ENCODE data around the gene KRT17. TPM values are rescaled to one million over a fixed set of nuclear protein-coding genes. Genes with fewer than 3 reads are reported as not detected.

KRT17 gene
- total and polyA plus RNA-seq, 4 donors, result 3.8 to 126 (median 19.3) TPM

GRCh38 chr17:41655611-41656111 is 31.3 kb upstream of the KRT17 start:
- WGBS, 2 donors, result 38% methylated on average over 18 of the region's 18 CpGs
- Histone ChIP-seq H3K36me3 (ENCODE audit: control insufficient read depth in 1 of 2, insufficient read depth in 2 of 2, low read length in 1 of 2) (no peaks in the 10 kb centered on the region), H3K27me3 (ENCODE audit: control insufficient read depth in 1 of 2, insufficient read depth in 2 of 2, low read length in 1 of 2) (no peaks in the 10 kb centered on the region), H3K4me3 (ENCODE audit: low read length in 2 of 2) (no peak overlapping the region), H3K27ac (ENCODE audit: low read depth in 1 of 2, low read length in 2 of 2) (no peak overlapping the region), H3K9me3 (ENCODE audit: control insufficient read depth, low read length) (no peaks in the 10 kb centered on the region), H3K4me1 (ENCODE audit: control insufficient read depth in 1 of 2, insufficient read depth in 2 of 2, low read length in 2 of 2) (no peaks in the 10 kb centered on the region)
- no peak for ATAC-seq (ENCODE audit: low FRiP score)
- DNase-seq, result no peak
- intact Hi-C loops (cut with DNase I), result no loop called here

DNA sequence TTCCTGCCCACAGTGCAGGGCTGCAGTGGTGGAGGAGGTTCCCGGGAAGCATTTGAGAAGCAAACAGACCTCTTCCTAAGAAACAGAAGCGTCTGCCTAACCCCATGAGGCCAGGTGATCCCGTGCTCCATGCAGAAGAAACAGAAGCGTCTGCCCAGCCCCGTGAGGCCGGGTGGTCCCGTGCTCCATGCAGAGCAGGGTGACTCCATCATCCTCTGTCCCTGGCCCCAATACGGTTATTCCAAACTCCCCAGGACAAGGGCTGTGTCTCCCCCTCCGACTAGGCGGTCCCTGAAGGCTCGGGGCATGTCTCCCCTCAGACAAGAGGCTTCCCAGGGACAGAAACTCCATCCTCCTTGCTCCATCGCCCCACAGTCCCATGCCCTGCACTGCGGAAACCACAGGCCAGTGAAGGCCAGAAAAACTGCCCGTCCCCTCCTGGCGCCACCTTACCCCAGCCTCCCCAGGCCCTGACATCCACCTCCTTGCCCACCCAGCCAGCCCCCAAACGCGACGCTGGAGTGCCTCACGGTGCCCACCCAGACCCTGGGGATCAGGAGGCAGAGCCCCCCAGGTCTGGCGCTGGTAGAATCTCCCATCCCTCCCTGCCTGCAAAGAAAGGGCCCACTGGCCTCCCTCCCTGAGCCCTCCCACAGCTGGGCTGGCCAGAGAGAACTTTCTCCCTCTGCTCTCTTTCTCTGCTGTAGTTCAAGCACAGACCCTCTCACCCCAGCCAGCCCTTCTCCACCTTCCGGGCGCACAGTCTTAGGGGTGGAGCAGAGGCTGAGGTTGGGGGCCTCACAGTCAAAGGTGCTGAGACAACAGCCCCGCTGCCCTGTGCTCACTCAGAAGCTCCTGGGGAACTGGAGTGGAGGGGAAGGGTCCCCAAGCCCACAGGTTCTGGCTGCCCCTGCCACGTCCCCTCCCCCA is 30.6 kb upstream of the KRT17 start:
- Histone ChIP-seq H3K9me3 (ENCODE audit: control insufficient read depth, low read length) (no peaks in the 10 kb centered on the region), H3K36me3 (ENCODE audit: control insufficient read depth in 1 of 2, insufficient read depth in 2 of 2, low read length in 1 of 2) (no peaks in the 10 kb centered on the region), H3K4me1 (ENCODE audit: control insufficient read depth in 1 of 2, insufficient read depth in 2 of 2, low read length in 2 of 2) (no peaks in the 10 kb centered on the region), H3K27ac (ENCODE audit: low read depth in 1 of 2, low read length in 2 of 2) (no peak overlapping the region), H3K27me3 (ENCODE audit: control insufficient read depth in 1 of 2, insufficient read depth in 2 of 2, low read length in 1 of 2) (no peaks in the 10 kb centered on the region), H3K4me3 (ENCODE audit: low read length in 2 of 2) (no peak overlapping the region)
- intact Hi-C loops (cut with DNase I), result no loop called here
- DNase-seq (no peak), ATAC-seq (ENCODE audit: low FRiP score) (no peak)
- WGBS, 2 donors, result 83 to 85% methylated on average over 24 of the region's 24 CpGs

DNA sequence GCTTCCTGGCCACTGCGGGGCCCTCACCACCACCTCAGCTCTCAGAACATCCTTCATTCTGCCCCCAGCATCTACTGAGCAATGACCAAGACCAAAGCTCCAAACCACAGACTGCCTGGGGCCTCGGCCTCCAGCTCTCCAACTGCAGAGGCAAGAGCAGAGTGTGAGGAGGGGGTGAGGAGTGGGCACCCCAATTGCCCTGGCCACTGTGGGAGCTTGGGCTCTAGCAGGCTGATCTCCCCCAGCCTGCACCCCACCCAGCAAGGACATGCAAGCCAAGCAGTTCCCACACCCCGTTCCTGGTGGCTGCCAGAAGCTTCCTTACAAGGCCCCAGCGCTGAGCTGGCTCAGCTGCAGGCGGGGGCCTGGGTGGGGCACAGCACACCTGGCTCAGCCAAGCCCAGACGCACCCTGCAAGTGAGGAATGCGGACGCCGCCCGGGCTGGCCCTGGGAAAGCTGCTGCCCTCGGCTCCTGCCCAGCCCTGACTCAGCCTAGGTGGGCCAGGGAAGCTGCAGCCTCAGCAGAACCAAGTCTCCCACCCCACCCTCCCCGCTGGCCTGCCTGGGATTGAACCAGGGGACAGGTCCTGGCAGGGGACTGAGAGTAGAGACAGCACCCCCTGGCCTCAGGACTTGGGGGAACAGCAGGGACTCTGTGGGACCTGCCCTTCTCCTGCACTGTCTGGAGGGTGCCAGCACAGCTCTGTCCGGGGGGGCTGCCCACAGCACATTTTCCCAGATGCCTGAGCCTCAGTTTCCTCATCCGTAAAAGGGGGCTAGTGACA is 29.7 kb upstream of the KRT17 start:
- ATAC-seq (ENCODE audit: low FRiP score) (no peak), DNase-seq (no peak)
- Histone ChIP-seq H3K4me1 (ENCODE audit: control insufficient read depth in 1 of 2, insufficient read depth in 2 of 2, low read length in 2 of 2) (no peaks in the 10 kb centered on the region), H3K9me3 (ENCODE audit: control insufficient read depth, low read length) (no peaks in the 10 kb centered on the region), H3K36me3 (ENCODE audit: control insufficient read depth in 1 of 2, insufficient read depth in 2 of 2, low read length in 1 of 2) (no peaks in the 10 kb centered on the region), H3K4me3 (ENCODE audit: low read length in 2 of 2) (no peak overlapping the region), H3K27me3 (ENCODE audit: control insufficient read depth in 1 of 2, insufficient read depth in 2 of 2, low read length in 1 of 2) (no peaks in the 10 kb centered on the region), H3K27ac (ENCODE audit: low read depth in 1 of 2, low read length in 2 of 2) (no peak overlapping the region)
- intact Hi-C loops (cut with DNase I), result no loop called here
- WGBS, 2 donors, result 79 to 82% methylated on average over 13 to 14 of the region's 14 CpGs

GRCh38 chr17:41653421-41653820 is 29.0 kb upstream of the KRT17 start:
- no peaks in the 10 kb centered on the region for H3K4me1 ChIP-seq (ENCODE audit: control insufficient read depth in 1 of 2, insufficient read depth in 2 of 2, low read length in 2 of 2)
- ATAC-seq (ENCODE audit: low FRiP score), result no peak
- 86 to 90% methylated on average over 5 of the region's 5 CpGs for WGBS, 2 donors

GRCh38 chr17:41652461-41652970 is 28.1 kb upstream of the KRT17 start:
- 55 to 73% methylated on average over 4 to 5 of the region's 5 CpGs for WGBS, 2 donors

More at GRCh38 chr17:41653421-41653820, 29.0 kb upstream of the KRT17 start:
- intact Hi-C loops (cut with DNase I), result no loop called here
- Histone ChIP-seq H3K36me3 (ENCODE audit: control insufficient read depth in 1 of 2, insufficient read depth in 2 of 2, low read length in 1 of 2) (no peaks in the 10 kb centered on the region), H3K27ac (ENCODE audit: low read depth in 1 of 2, low read length in 2 of 2) (no peak overlapping the region), H3K9me3 (ENCODE audit: control insufficient read depth, low read length) (no peaks in the 10 kb centered on the region), H3K4me3 (ENCODE audit: low read length in 2 of 2) (no peak overlapping the region), H3K27me3 (ENCODE audit: control insufficient read depth in 1 of 2, insufficient read depth in 2 of 2, low read length in 1 of 2) (no peaks in the 10 kb centered on the region)
- no peak for DNase-seq

DNA sequence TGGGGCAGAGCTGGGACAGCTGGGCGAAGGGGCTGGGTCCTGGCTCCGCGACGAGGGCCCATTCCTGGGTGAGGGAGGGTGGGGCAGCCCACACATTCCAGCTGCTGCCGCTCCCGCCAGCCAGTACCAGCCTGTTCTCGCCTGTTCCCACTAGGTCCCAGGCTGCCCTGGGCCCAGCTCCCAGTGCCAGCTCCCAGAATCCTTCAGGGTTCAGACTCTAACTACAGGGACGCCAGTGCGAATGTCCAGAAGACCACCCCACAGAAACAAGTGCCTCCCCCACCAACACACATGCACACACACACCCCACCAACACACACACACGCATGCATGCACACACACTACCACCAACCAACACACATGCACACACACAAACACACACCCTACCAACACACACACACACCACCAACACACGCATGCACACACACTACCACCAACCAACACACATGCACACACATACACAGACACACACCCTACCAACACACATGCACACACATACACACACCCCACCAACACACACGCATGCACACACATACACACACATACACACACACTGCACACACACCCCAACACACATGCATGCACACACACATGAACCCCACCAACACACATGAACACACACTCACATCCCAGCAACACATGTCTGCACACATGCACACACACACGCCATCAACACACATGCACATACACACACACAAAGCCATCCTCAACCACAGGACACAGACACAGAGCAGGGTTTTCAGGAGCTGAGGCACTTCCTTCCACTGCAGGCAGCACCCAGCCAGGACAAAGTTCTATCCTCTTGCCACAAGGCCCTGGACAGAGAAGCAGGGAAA is 27.5 kb upstream of the KRT17 start:
- WGBS, 2 donors, result 33 to 41% methylated on average over 10 to 13 of the region's 13 CpGs
- Histone ChIP-seq H3K27ac (ENCODE audit: low read depth in 1 of 2, low read length in 2 of 2) (no peak overlapping the region), H3K4me1 (ENCODE audit: control insufficient read depth in 1 of 2, insufficient read depth in 2 of 2, low read length in 2 of 2) (no peaks in the 10 kb centered on the region), H3K4me3 (ENCODE audit: low read length in 2 of 2) (no peak overlapping the region), H3K36me3 (ENCODE audit: control insufficient read depth in 1 of 2, insufficient read depth in 2 of 2, low read length in 1 of 2) (no peaks in the 10 kb centered on the region), H3K9me3 (ENCODE audit: control insufficient read depth, low read length) (no peaks in the 10 kb centered on the region), H3K27me3 (ENCODE audit: control insufficient read depth in 1 of 2, insufficient read depth in 2 of 2, low read length in 1 of 2) (no peaks in the 10 kb centered on the region)
- intact Hi-C loops (cut with DNase I), result no loop called here
- peak; percentile 61 for ATAC-seq (ENCODE audit: low FRiP score)
- peak in 1 of 2 donors; percentile 78 for DNase-seq

More at GRCh38 chr17:41652461-41652970, 28.1 kb upstream of the KRT17 start:
- no peaks in the 10 kb centered on the region for H3K4me1 ChIP-seq (ENCODE audit: control insufficient read depth in 1 of 2, insufficient read depth in 2 of 2, low read length in 2 of 2)
- H3K27me3 ChIP-seq (ENCODE audit: control insufficient read depth in 1 of 2, insufficient read depth in 2 of 2, low read length in 1 of 2), result no peaks in the 10 kb centered on the region
- no peaks in the 10 kb centered on the region for H3K9me3 ChIP-seq (ENCODE audit: control insufficient read depth, low read length)
- intact Hi-C loops (cut with DNase I), result no loop called here
- ATAC-seq (ENCODE audit: low FRiP score), result no peak
- H3K4me3 ChIP-seq (ENCODE audit: low read length in 2 of 2), result no peak overlapping the region
- H3K36me3 ChIP-seq (ENCODE audit: control insufficient read depth in 1 of 2, insufficient read depth in 2 of 2, low read length in 1 of 2), result no peaks in the 10 kb centered on the region
- no peak for DNase-seq
- H3K27ac ChIP-seq (ENCODE audit: low read depth in 1 of 2, low read length in 2 of 2), result no peak overlapping the region

- H3K27ac ChIP-seq (ENCODE audit: low read depth in 1 of 2, low read length in 2 of 2), result peak overlapping the region in 1 of 2 donors; percentile 11
- DNase-seq (no peak), ATAC-seq (ENCODE audit: low FRiP score) (no peak)
- intact Hi-C loops (cut with DNase I), result no loop called here
- no peak overlapping the region for H3K4me3 ChIP-seq (ENCODE audit: low read length in 2 of 2)
- no peaks in the 10 kb centered on the region for H3K4me1 ChIP-seq (ENCODE audit: control insufficient read depth in 1 of 2, insufficient read depth in 2 of 2, low read length in 2 of 2)
- no peaks in the 10 kb centered on the region for H3K27me3 ChIP-seq (ENCODE audit: control insufficient read depth in 1 of 2, insufficient read depth in 2 of 2, low read length in 1 of 2)
- no peaks in the 10 kb centered on the region for H3K36me3 ChIP-seq (ENCODE audit: control insufficient read depth in 1 of 2, insufficient read depth in 2 of 2, low read length in 1 of 2)
- H3K9me3 ChIP-seq (ENCODE audit: control insufficient read depth, low read length), result no peaks in the 10 kb centered on the region
- 42 to 44% methylated on average over 15 of the region's 15 CpGs for WGBS, 2 donors
Observed at GRCh38 chr17:41650794-41651624, 26.6 kb upstream of the KRT17 start.
